HepG2 (cell line): Measurements from ENCODE around the gene CFAP99. TPM values are rescaled to one million over a fixed set of nuclear protein-coding genes. Genes with fewer than 3 reads are reported as not detected.

Experiments
- BRD4 ChIP-seq: sonication (generic); formaldehyde crosslinking; IDR thresholded peaks from 2 replicates; pipeline ENCODE4 v1.4.0; 2020; ENCODE audit warnings: missing genetic modification reagents
- CEBPG ChIP-seq: IDR thresholded peaks from 2 replicates; pipeline ENCODE4 v1.6.1; 2016
- CREM ChIP-seq, 2 experiments: sonication (generic) in 1 of 2; formaldehyde crosslinking in 1 of 2; IDR thresholded peaks; 2 replicates each; pipeline versions ENCODE4 v1.4.0 to v1.6.1; 2016 to 2020; ENCODE audit warnings: antibody characterized with exemption in 1 of 2, mild to moderate bottlenecking in 1 of 2, missing genetic modification reagents in 1 of 2
- KAT2B ChIP-seq: fragments of 150-350 bp; IDR thresholded peaks from 2 replicates; pipeline ENCODE4 v1.6.1; 2014; ENCODE audit warnings: low read depth, low read length, borderline replicate concordance
- KLF15 ChIP-seq: sonication (generic); formaldehyde crosslinking; IDR thresholded peaks from 2 replicates; pipeline ENCODE4 v1.8.1; 2023; ENCODE audit warnings: borderline replicate concordance, mild to moderate bottlenecking, inconsistent platforms, missing genetic modification reagents, mixed read lengths
- ONECUT2 ChIP-seq: sonication (generic); formaldehyde crosslinking; IDR thresholded peaks from 2 replicates; pipeline ENCODE4 v1.4.0; 2020; ENCODE audit warnings: missing genetic modification reagents
- RERE ChIP-seq: IDR thresholded peaks from 2 replicates; pipeline ENCODE4 v1.6.1; 2016; ENCODE audit warnings: low read depth, missing genetic modification reagents, missing compliant biosample characterization
- TAF15 ChIP-seq: fragments of 200-400 bp; formaldehyde crosslinking; IDR thresholded peaks from one replicate; pipeline ENCODE4 v1.6.1; 2018; ENCODE audit warnings: mild to moderate bottlenecking, low read depth, low read length; ENCODE audit not compliant: poor library complexity, severe bottlenecking
- ZBTB14 ChIP-seq: sonication (generic); formaldehyde crosslinking; IDR thresholded peaks from 2 replicates; pipeline ENCODE4 v1.4.0; 2020; ENCODE audit warnings: missing genetic modification reagents
- ZMYM3 ChIP-seq: sonication (generic); formaldehyde crosslinking; IDR thresholded peaks from 2 replicates; pipeline ENCODE4 v1.5.1; 2020; ENCODE audit warnings: mild to moderate bottlenecking, missing genetic modification reagents
- ZNF496 ChIP-seq: sonication (generic); formaldehyde crosslinking; IDR thresholded peaks from 2 replicates; pipeline ENCODE4 v1.8.1; 2023; ENCODE audit warnings: mild to moderate bottlenecking, moderate library complexity, missing genetic modification reagents; ENCODE audit not compliant: insufficient replicate concordance
- ZNF570 ChIP-seq: sonication (generic); formaldehyde crosslinking; IDR thresholded peaks from 2 replicates; pipeline ENCODE4 v1.4.0; 2020; ENCODE audit warnings: mild to moderate bottlenecking, missing genetic modification reagents, borderline replicate concordance
- polyA plus RNA-seq, 8 experiments: library from polyadenylated mRNA; depleted of rRNA in 3 of 8; stranded (reverse) in 7 of 8; unstranded in 1 of 8; fragments of >200 nt; fragmentation: Illumina TruSeq in 4 of 8; extraction: Trizol in 4 of 8; gene quantifications; 2 replicates each; pipeline versions ENCODE4 v1.2.1 to v1.2.3, GENCODE V29; 2011 to 2016; ENCODE audit warnings: low read depth in 4 of 8, missing spikeins in 1 of 8, mixed read lengths in 1 of 8; ENCODE audit not compliant: insufficient read depth in 1 of 8
- total RNA-seq, 5 experiments: library from RNA; depleted of rRNA; stranded (reverse); fragments of >200 nt; fragmentation: Illumina TruSeq; extraction: Trizol; gene quantifications; 2 replicates each; pipeline ENCODE4 v1.2.3, GENCODE V29; 2016; ENCODE audit warnings: low read depth in 1 of 5
- TF ChIP-seq, protein P1 (sequence below): IDR thresholded peaks from 2 replicates; pipeline ENCODE4 v1.6.1; 2016
- TF ChIP-seq, protein P2 (sequence below): sonication (generic); formaldehyde crosslinking; IDR thresholded peaks from 2 replicates; pipeline ENCODE4 v1.5.1; 2020; ENCODE audit warnings: mild to moderate bottlenecking, missing genetic modification reagents, moderate library complexity
- TF ChIP-seq, protein P3 (sequence below): sonication (generic); formaldehyde crosslinking; IDR thresholded peaks from 2 replicates; pipeline ENCODE4 v1.5.0; 2020; ENCODE audit warnings: mild to moderate bottlenecking, missing genetic modification reagents

Gene CFAP99
- total and polyA plus RNA-seq, 2 of the 13 experiments (the other 11 are each of a cell fraction or from before 2014, with no cell fraction given) = not detected

GRCh38 chr4:2441393-2442174 is 22.8 kb downstream of the CFAP99 start (continued):
- no peak for TF ChIP-seq ZBTB14 (CRISPR knock-in tag)
- TF ChIP-seq RERE = no peak
- no peak for TF ChIP-seq ONECUT2 (CRISPR knock-in tag)
- no peak for TF ChIP-seq CEBPG (CRISPR knock-in tag)
- TF ChIP-seq ZNF570 (CRISPR knock-in tag) = no peak
- TF ChIP-seq ZNF496 = no peak
- no peak for TF ChIP-seq TAF15
- no peak for TF ChIP-seq BRD4 (CRISPR knock-in tag)
- TF ChIP-seq, protein P1, sequence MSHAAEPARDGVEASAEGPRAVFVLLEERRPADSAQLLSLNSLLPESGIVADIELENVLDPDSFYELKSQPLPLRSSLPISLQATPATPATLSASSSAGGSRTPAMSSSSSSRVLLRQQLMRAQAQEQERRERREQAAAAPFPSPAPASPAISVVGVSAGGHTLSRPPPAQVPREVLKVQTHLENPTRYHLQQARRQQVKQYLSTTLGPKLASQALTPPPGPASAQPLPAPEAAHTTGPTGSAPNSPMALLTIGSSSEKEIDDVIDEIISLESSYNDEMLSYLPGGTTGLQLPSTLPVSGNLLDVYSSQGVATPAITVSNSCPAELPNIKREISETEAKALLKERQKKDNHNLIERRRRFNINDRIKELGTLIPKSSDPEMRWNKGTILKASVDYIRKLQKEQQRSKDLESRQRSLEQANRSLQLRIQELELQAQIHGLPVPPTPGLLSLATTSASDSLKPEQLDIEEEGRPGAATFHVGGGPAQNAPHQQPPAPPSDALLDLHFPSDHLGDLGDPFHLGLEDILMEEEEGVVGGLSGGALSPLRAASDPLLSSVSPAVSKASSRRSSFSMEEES (CRISPR knock-in tag) = 0 out of 2 replicates have a peak, but pooled peaks have one; percentile 24
- TF ChIP-seq, protein P2, sequence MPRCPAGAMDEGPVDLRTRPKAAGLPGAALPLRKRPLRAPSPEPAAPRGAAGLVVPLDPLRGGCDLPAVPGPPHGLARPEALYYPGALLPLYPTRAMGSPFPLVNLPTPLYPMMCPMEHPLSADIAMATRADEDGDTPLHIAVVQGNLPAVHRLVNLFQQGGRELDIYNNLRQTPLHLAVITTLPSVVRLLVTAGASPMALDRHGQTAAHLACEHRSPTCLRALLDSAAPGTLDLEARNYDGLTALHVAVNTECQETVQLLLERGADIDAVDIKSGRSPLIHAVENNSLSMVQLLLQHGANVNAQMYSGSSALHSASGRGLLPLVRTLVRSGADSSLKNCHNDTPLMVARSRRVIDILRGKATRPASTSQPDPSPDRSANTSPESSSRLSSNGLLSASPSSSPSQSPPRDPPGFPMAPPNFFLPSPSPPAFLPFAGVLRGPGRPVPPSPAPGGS (CRISPR knock-in tag) = no peak; the same call in 1 of the 2 replicates
- no peak for TF ChIP-seq KLF15 (CRISPR knock-in tag)
- TF ChIP-seq ZMYM3 = peak; percentile 40; the same call in 1 of the 2 replicates
- TF ChIP-seq, protein P3, sequence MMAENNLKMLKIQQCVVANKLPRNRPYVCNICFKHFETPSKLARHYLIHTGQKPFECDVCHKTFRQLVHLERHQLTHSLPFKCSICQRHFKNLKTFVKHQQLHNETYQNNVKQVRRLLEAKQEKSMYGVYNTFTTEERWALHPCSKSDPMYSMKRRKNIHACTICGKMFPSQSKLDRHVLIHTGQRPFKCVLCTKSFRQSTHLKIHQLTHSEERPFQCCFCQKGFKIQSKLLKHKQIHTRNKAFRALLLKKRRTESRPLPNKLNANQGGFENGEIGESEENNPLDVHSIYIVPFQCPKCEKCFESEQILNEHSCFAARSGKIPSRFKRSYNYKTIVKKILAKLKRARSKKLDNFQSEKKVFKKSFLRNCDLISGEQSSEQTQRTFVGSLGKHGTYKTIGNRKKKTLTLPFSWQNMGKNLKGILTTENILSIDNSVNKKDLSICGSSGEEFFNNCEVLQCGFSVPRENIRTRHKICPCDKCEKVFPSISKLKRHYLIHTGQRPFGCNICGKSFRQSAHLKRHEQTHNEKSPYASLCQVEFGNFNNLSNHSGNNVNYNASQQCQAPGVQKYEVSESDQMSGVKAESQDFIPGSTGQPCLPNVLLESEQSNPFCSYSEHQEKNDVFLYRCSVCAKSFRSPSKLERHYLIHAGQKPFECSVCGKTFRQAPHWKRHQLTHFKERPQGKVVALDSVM (CRISPR knock-in tag) = no peak
- TF ChIP-seq CREM (IDR thresholded peaks at IDR 0.05) = no peak
- no peak for TF ChIP-seq CREM (CRISPR knock-in tag; IDR thresholded peaks at IDR 0.05)
- no peak for TF ChIP-seq KAT2B
